GM18498 (cell line): Measurements from ENCODE around the gene SLC30A3.
A peak's percentile ranks its signal among the peaks of the same experiment; 100 is the strongest.

ENCODE experiments used
- ATAC-seq: cut with Tn5 transposase; IDR thresholded peaks from one replicate; pipeline ENCODE4 v1.9.1; 2021; ENCODE audit warnings: mild to moderate bottlenecking, moderate library complexity; ENCODE audit not compliant: unreplicated experiment

Gene SLC30A3

DNA sequence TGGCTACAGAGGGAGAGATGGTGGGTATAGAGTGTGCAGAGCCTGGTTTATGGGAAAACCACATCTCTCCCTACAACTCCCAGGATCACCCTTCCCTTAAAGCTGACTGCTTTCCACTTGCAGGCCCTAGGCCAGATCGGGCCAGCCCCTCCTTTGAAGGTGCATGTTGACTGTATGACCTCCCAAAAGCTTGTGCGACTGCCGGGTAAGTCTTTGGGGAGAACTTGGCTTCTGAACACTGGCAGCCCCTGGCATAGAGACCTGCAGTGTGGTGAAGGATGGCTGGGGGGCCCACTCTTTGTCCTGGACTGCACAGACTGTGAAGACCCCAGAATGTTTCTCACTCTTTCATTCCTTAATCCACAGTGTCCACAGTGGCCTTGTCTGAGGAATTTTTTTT, 26.2 kb downstream of the SLC30A3 start:
- ATAC-seq = no peak

- no peak for ATAC-seq
These were observed 26.7 kb downstream of the SLC30A3 start for GRCh38 chr2:27236136-27236535.

GRCh38 chr2:27233341-27233740, 29.5 kb downstream of the SLC30A3 start:
- no peak for ATAC-seq

DNA sequence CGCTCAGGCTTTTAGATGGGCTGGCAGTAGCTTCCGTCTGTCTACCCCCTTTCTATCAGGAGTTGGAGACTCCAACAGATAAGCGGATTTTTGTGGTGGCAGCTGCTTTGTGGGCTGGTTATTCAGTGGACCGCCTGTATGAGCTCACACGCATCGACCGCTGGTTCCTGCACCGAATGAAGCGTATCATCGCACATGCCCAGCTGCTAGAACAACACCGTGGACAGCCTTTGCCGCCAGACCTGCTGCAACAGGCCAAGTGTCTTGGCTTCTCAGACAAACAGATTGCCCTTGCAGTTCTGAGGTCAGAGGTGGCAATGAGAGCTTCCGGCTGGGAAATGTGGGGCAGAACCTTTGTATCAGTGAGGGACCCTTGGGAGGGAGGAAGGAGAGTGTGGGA, 30.9 kb downstream of the SLC30A3 start:
- no peak for ATAC-seq

GRCh38 chr2:27227501-27227900, 35.3 kb downstream of the SLC30A3 start:
- no peak for ATAC-seq

DNA sequence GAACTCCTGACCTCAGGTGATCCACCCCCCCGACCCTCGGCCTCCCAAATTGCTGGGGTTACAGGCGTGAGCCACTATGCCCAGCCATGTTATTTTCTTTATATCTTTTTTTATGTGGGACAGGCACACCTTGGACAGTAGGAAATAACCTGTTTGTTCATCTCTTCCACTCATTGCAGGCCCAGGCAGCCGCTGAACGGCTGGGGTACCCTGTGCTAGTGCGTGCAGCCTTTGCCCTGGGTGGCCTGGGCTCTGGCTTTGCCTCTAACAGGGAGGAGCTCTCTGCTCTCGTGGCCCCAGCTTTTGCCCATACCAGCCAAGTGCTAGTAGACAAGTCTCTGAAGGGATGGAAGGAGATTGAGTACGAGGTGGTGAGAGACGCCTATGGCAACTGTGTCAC, 37.3 kb downstream of the SLC30A3 start:
- no peak for ATAC-seq

- ATAC-seq = no peak
These were observed 39.4 kb downstream of the SLC30A3 start for GRCh38 chr2:27223416-27223815.

DNA sequence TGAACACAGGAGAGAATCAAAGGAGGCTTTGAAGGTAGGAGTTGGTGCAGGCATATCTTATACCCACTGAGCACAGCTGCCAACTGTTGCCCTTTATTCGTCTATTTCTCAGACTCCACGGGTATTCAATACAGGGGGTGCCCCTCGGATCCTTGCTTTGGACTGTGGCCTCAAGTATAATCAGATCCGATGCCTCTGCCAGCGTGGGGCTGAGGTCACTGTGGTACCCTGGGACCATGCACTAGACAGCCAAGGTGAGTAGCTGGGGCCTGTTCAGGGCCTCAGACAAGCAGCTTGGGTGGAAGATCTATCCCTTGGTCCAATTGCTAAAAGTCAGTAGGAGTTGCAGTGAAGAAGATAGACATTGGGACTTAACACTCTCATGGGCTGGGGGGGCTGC, 40.4 kb downstream of the SLC30A3 start:
- ATAC-seq = no peak

- no peak for ATAC-seq
These were observed 41.7 kb downstream of the SLC30A3 start for GRCh38 chr2:27221166-27221565.

DNA sequence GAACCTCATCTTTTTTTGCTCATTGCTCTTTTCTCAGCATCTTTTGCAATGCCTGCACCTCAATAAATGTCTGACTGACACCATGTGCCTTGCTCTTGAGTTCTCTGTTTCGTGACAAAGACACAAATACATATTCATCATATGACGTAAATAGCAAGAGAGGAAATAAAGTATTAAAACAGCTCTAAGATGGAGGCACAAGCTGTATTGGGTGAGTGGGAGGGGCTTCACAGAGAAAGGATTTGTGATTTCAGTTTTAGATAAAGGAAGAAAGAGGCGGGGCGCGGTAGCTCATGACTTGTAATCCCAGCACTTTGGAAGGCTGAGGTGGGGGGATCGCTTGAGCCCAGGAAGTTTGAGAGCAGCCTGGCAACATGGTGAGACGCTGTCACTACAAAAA, 42.8 kb downstream of the SLC30A3 start:
- ATAC-seq = no peak

DNA sequence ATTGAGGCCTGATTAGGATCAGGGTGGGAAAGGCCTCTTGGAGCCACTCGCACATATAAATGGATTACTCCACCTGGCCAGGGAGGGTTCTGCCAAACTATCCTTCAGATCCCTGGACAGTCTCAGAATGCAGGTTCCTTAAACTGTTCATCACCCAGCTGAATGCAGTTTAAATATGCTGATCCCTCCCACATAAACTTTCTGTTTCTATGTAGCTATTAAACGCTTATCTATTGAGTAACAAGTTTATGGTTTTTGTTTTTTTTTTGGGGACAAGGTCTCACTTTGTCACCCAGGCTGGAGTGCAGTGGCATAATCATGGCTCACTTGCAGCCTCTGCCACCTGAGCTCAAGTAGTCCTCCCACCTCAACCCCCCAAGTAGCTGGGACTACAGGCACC, 43.8 kb downstream of the SLC30A3 start:
- no peak for ATAC-seq

DNA sequence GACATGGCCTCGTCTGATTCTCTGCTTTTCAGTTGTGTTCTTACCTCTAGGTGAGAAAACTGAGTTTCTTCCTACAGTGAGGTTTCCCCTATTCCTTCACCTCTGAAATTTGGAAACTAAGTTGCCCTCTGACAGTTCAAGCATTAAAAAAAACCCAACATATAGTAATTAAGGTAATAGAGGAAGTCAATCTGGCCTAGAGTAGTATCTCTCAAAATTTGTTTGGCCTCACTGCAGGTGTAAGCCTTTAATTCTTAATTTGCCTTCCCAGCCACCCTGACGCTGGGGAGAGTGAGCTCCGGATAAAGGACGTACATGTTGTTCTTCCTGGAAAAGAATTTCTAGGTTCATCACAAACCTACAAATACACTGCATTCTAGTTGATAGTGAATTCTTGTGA, 44.2 kb downstream of the SLC30A3 start:
- ATAC-seq = no peak

GRCh38 chr2:27217173-27218121, 45.4 kb downstream of the SLC30A3 start, which contains the start of gene CAD:
Gene CAD, plus strand, starts transcription at chr2:27217369. Its CDS starts 183 bp downstream, at chr2:27217552.
- peak; percentile 85 for ATAC-seq

- ATAC-seq = no peak
These were observed 46.3 kb downstream of the SLC30A3 start for GRCh38 chr2:27216416-27217137.

GRCh38 chr2:27214941-27215340, 47.9 kb downstream of the SLC30A3 start:
- no peak for ATAC-seq

DNA sequence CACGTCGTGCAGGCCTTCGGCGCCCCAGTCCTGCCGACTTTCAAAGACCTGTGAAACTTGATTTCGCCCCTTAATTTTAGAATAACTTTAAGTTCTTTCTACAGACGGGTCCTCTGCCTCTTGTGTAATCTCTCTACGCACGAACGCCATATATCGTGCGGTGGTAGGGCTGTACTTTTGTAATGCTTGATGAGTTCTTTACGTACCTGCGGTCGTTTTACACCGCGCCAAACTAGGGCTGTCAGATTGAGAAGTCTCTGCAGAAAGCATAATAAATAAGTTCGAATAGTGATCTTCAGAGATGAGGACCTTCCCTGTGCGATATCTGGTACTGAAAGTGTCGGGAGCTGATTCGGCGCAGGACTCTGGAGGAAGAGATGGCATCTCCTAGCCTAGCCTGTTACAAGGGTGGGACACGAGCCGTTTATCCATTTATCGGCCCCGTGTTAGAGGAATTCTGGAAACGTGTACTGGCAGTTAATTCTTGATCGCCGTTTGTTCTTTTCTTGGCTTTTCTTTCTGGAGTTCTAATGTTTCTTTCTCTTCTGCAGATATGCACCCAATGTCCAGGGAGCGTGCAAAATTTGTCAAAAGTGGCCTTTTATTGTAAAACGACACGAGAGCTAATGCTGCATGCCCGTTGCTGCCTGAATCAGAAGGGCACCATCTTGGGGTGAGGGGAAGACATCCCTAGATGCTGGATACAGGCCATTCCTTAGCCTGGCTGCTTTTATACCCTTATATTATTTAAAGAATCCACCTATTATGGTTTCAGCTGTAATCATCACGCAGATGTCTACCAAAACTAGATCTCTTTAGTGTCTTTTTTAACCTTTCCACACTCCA, 50.0 kb downstream of the SLC30A3 start:
- peak; percentile 10 for ATAC-seq

DNA sequence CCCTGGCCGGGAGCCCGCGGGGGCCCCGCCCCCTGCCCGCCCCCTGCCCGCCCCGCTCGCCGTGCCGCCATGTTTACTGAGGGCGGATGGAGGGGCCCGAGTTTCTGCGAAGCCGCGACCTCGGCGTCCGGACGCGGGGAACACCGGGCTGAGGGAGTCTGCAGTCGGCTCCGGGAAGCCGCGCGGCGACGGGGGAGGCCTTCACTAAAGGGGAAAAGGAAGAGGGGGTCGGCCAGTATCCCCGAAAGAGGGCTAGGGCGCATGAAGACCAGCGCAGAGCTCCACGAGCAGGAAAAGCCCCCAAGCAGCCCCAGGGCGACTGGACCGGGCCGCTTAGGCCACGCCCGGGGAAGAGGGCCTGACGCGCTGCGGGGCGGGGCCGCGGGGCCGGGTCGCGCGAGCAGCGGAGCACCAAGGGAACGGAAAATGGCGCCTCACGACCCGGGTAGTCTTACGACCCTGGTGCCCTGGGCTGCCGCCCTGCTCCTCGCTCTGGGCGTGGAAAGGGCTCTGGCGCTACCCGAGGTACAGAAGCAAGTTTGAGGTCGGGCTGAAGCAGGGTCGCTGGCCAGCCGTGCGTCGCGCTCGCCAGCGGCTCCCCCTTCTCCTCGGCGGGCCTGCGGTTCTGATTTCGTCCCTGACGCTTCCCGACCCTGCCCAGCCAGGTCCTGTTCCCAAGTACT, 50.8 kb downstream of the SLC30A3 start, which contains the start of the genes ATRAID and SLC5A6:
Gene ATRAID (plus strand): TSS at position 99 of the 683 bp plus-strand sequence. CDS start 328 bp downstream, at position 427.
Gene SLC5A6 (minus strand): TSS at position 326 of the 683 bp plus-strand sequence. CDS start 4,618 bp downstream, outside the sequence.
- peak; percentile 81 for ATAC-seq

- peak; percentile 2 for ATAC-seq
These were observed 51.5 kb downstream of the SLC30A3 start for GRCh38 chr2:27211241-27211942.

- no peak for ATAC-seq
These were observed 53.0 kb downstream of the SLC30A3 start for GRCh38 chr2:27209621-27210401.
